H9 (cell line): ENCODE data around the gene DCTN3. TPM values are rescaled to one million over a fixed set of nuclear protein-coding genes. Genes with fewer than 3 reads are reported as not detected.

Experiments
- DNase-seq: peaks from one replicate; pipeline ENCODE4 v3.0.0-alpha.2; 2017
- H2AFZ ChIP-seq: one replicate; pipeline ENCODE4 v1.6.1; 2013; ENCODE audit warnings: mild to moderate bottlenecking, low read length, control low read depth, moderate library complexity
- H2AK5ac ChIP-seq: 2 replicates; pipeline ENCODE4 v1.6.1; 2013; ENCODE audit warnings: low read length, control low read depth, mixed read lengths; ENCODE audit not compliant: insufficient read length
- H2BK120ac ChIP-seq: one replicate; pipeline ENCODE4 v1.6.1; 2013; ENCODE audit warnings: low read depth, mild to moderate bottlenecking, low read length, control low read depth, inconsistent platforms; ENCODE audit not compliant: poor library complexity, severe bottlenecking
- H2BK12ac ChIP-seq: 2 replicates; pipeline ENCODE4 v1.6.1; 2013; ENCODE audit warnings: low read length, control low read depth, mixed read lengths, low read depth; ENCODE audit not compliant: insufficient read length
- H2BK15ac ChIP-seq: 2 replicates; pipeline ENCODE4 v1.6.1; 2013; ENCODE audit warnings: low read depth, low read length, control low read depth
- H2BK20ac ChIP-seq: one replicate; pipeline ENCODE4 v1.6.1; 2013; ENCODE audit warnings: low read depth, mild to moderate bottlenecking, low read length, control low read depth, inconsistent platforms; ENCODE audit not compliant: poor library complexity, severe bottlenecking
- H2BK5ac ChIP-seq: 2 replicates; pipeline ENCODE4 v1.6.1; 2013; ENCODE audit warnings: low read length, control low read depth, mixed read lengths; ENCODE audit not compliant: insufficient read length
- H3K14ac ChIP-seq: 2 replicates; pipeline ENCODE4 v1.6.1; 2013; ENCODE audit warnings: low read length, control low read depth; ENCODE audit not compliant: insufficient read depth
- H3K18ac ChIP-seq: 2 replicates; pipeline ENCODE4 v1.6.1; 2013; ENCODE audit warnings: low read depth, mild to moderate bottlenecking, mixed read lengths, low read length, control low read depth; ENCODE audit not compliant: insufficient read length
- H3K23ac ChIP-seq: 2 replicates; pipeline ENCODE4 v1.6.1; 2013; ENCODE audit warnings: low read length, control low read depth, mixed read lengths, low read depth; ENCODE audit not compliant: insufficient read length
- H3K23me2 ChIP-seq: 2 replicates; pipeline ENCODE4 v1.6.1; 2013; ENCODE audit warnings: low read depth, mild to moderate bottlenecking, mixed read lengths, low read length, control low read depth; ENCODE audit not compliant: insufficient read length, poor library complexity, severe bottlenecking
- H3K27ac ChIP-seq: 2 replicates; pipeline ENCODE4 v1.5.1; 2013; ENCODE audit warnings: low read length, control low read depth, mixed read lengths, low read depth; ENCODE audit not compliant: insufficient read length
- H3K27me3 ChIP-seq: 2 replicates; pipeline ENCODE4 v1.6.1; 2013; ENCODE audit warnings: low read length, control low read depth, inconsistent platforms; ENCODE audit not compliant: insufficient read depth
- H3K4ac ChIP-seq: 2 replicates; pipeline ENCODE4 v1.6.1; 2013; ENCODE audit warnings: low read depth, mild to moderate bottlenecking, control low read depth, inconsistent platforms, low read length, moderate library complexity
- H3K4me1 ChIP-seq: 2 replicates; pipeline ENCODE4 v1.6.1; 2013; ENCODE audit warnings: low read length, control low read depth, inconsistent platforms; ENCODE audit not compliant: insufficient read depth
- H3K4me2 ChIP-seq: 2 replicates; pipeline ENCODE4 v1.6.1; 2013; ENCODE audit warnings: low read length, control low read depth, mixed read lengths; ENCODE audit not compliant: insufficient read length, insufficient read depth
- H3K56ac ChIP-seq: 2 replicates; pipeline ENCODE4 v1.6.1; 2013; ENCODE audit warnings: low read depth, mild to moderate bottlenecking, mixed read lengths, low read length, control low read depth; ENCODE audit not compliant: insufficient read length
- H3K79me1 ChIP-seq: 2 replicates; pipeline ENCODE4 v1.6.1; 2013; ENCODE audit warnings: low read depth, mild to moderate bottlenecking, moderate library complexity, low read length, control low read depth, inconsistent platforms; ENCODE audit not compliant: insufficient read depth, poor library complexity, severe bottlenecking
- H3K79me2 ChIP-seq: 2 replicates; pipeline ENCODE4 v1.6.1; 2013; ENCODE audit warnings: low read length, control low read depth, inconsistent platforms; ENCODE audit not compliant: insufficient read depth
- H3K9ac ChIP-seq: 2 replicates; pipeline ENCODE4 v1.6.1; 2013; ENCODE audit warnings: low read length, control low read depth, mixed read lengths; ENCODE audit not compliant: insufficient read length; ENCODE audit errors: extremely low read depth
- H3K9me3 ChIP-seq: one replicate; pipeline ENCODE4 v1.6.1; 2013; ENCODE audit warnings: low read depth, low read length, inconsistent platforms; ENCODE audit not compliant: control insufficient read depth
- H3T11ph ChIP-seq: one replicate; pipeline ENCODE4 v1.6.1; 2013; ENCODE audit warnings: mild to moderate bottlenecking, low read length, control low read depth, inconsistent platforms
- H4K20me1 ChIP-seq: one replicate; pipeline ENCODE4 v1.6.1; 2013; ENCODE audit not compliant: control insufficient read depth, insufficient read length, insufficient read depth
- H4K5ac ChIP-seq: 2 replicates; pipeline ENCODE4 v1.6.1; 2013; ENCODE audit warnings: low read depth, mild to moderate bottlenecking, mixed read lengths, low read length, control low read depth; ENCODE audit not compliant: insufficient read length
- H4K8ac ChIP-seq: replicated peaks from 2 replicates; pipeline ENCODE4 v1.6.1; 2013; ENCODE audit warnings: low read length, control low read depth, mixed read lengths, low read depth; ENCODE audit not compliant: insufficient read length
- H4K91ac ChIP-seq: 2 replicates; pipeline ENCODE4 v1.6.1; 2013; ENCODE audit warnings: low read depth, mild to moderate bottlenecking, moderate library complexity, mixed read lengths, low read length, control low read depth; ENCODE audit not compliant: insufficient read length
- H3K27ac Mint-ChIP-seq, 3 experiments: 2 replicates in 2 of 3; 3 replicates in 1 of 3; pipeline ENCODE4 v1.8.0; 2020 to 2021; ENCODE audit warnings: mixed read lengths in 3 of 3, mild to moderate bottlenecking in 1 of 3, moderate library complexity in 1 of 3
- H3K27me3 Mint-ChIP-seq: 2 replicates; pipeline ENCODE4 v1.8.0; 2021; ENCODE audit warnings: low read depth, mild to moderate bottlenecking, moderate library complexity, mixed read lengths
- H3K36me3 Mint-ChIP-seq, 3 experiments: 2 replicates in 2 of 3; 3 replicates in 1 of 3; pipeline ENCODE4 v1.8.0; 2020 to 2021; ENCODE audit warnings: low read depth in 3 of 3, mixed read lengths in 3 of 3; ENCODE audit not compliant: insufficient read depth in 1 of 3
- H3K4me1 Mint-ChIP-seq, 2 experiments: 2 replicates each; pipeline ENCODE4 v1.8.0; 2020; ENCODE audit warnings: mixed read lengths in 2 of 2
- H3K4me3 Mint-ChIP-seq, 2 experiments: 2 replicates in 1 of 2; 3 replicates in 1 of 2; pipeline ENCODE4 v1.8.0; 2020 to 2021; ENCODE audit warnings: mild to moderate bottlenecking in 2 of 2, mixed read lengths in 2 of 2, moderate library complexity in 1 of 2
- H3K9me3 Mint-ChIP-seq, 2 experiments: 2 replicates in 1 of 2; 3 replicates in 1 of 2; pipeline ENCODE4 v1.8.0; 2020; ENCODE audit warnings: mild to moderate bottlenecking in 2 of 2, mixed read lengths in 2 of 2, moderate library complexity in 1 of 2
- total RNA-seq: library from RNA; stranded (reverse); gene quantifications from 2 replicates; pipeline ENCODE4 v1.2.1, GENCODE V29; 2021
- TF ChIP-seq, protein P1 (sequence below): fragments of 200-600 bp; sonication (generic); conservative IDR thresholded peaks from 3 replicates; pipeline ENCODE4 v1.8.0; 2021; ENCODE audit warnings: antibody characterized with exemption, mild to moderate bottlenecking

DCTN3 gene
- total RNA-seq, 1 experiment from 2014 or later: 40.0 TPM

DNA sequence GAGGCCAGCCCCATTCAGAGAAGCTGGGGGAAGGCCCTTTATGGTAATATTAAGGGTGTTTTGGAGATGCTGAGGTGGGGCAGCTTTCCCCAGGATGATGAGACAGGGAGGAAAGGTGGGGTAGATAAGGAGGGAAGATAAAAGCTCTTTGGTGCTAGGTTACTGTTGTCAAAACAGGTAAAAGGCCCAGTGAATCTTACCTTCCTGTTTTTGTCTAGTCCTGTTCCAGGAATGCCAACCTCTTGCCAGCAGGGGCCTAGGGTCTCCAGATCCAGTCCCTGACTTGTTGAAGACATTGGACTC, 43.0 kb upstream of the DCTN3 start:
- Histone ChIP-seq H4K91ac (no peak overlapping the region), H3K23ac (no peak overlapping the region), H3K4me1 (no peaks in the 10 kb centered on the region), H3K56ac (no peak overlapping the region), H4K5ac (no peak overlapping the region), H3K79me1 (no peaks in the 10 kb centered on the region), H3K9ac (no peak overlapping the region), H4K8ac (no peak overlapping the region), H2BK12ac (no peak overlapping the region), H3K79me2 (no peaks in the 10 kb centered on the region), H3K4ac (no peak overlapping the region), H3K4me2 (no peak overlapping the region), H2BK20ac (no peak overlapping the region), H3K27me3 (no peaks in the 10 kb centered on the region), H4K20me1 (no peaks in the 10 kb centered on the region), H2AK5ac (no peak overlapping the region), H3K18ac (no peak overlapping the region), H2BK120ac (no peak overlapping the region), H3K23me2 (peaks cover 13% of the 10 kb centered on the region), H3K14ac (no peak overlapping the region), H2BK15ac (no peak overlapping the region), H3K9me3 (no peaks in the 10 kb centered on the region), H3K27ac (no peak overlapping the region), H3T11ph (no peak overlapping the region), H2AFZ (no peak overlapping the region), H2BK5ac (no peak overlapping the region)
- DNase-seq: no peak
- Mint-ChIP-seq H3K27me3 (peaks cover 1% of the 10 kb centered on the region; the same call in 1 of the 2 replicates), H3K27ac (no peak overlapping the region; a peak in 2 of 7 replicates), H3K9me3 (no peaks in the 10 kb centered on the region), H3K4me3 (no peak overlapping the region), H3K36me3 (peaks cover 6 to 9% (median 8%) of the 10 kb centered on the region in 3 experiments; a peak in 6 of 7 replicates), H3K4me1 (peaks cover 7 to 8% of the 10 kb centered on the region in 2 experiments)
- TF ChIP-seq, protein P1, sequence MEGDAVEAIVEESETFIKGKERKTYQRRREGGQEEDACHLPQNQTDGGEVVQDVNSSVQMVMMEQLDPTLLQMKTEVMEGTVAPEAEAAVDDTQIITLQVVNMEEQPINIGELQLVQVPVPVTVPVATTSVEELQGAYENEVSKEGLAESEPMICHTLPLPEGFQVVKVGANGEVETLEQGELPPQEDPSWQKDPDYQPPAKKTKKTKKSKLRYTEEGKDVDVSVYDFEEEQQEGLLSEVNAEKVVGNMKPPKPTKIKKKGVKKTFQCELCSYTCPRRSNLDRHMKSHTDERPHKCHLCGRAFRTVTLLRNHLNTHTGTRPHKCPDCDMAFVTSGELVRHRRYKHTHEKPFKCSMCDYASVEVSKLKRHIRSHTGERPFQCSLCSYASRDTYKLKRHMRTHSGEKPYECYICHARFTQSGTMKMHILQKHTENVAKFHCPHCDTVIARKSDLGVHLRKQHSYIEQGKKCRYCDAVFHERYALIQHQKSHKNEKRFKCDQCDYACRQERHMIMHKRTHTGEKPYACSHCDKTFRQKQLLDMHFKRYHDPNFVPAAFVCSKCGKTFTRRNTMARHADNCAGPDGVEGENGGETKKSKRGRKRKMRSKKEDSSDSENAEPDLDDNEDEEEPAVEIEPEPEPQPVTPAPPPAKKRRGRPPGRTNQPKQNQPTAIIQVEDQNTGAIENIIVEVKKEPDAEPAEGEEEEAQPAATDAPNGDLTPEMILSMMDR: no peak
